ENCODE data around the gene RASGRF2.

Gene RASGRF2

DNA sequence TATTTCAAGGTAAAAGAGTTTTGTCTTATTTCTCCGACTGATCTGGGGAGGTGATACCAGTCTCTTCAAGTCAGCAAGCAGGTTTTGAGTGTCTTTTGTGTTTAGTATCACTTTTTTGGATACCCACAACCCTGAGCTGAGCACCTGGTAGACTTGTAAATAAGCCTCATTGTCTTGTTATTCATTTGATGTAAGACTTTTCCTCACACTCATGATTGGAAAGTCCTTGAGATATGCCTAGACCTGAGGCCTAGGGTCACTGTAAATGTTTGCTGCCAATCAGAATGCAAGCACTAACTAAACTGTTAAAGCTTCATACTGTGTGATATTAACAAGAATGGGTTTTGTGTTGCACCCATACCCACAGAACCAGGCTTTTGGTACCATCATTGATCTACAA is 172.2 kb downstream of the RASGRF2 start:
- in situ Hi-C loops (cut with MboI; ENCODE audit: low sequenced_read_pairs), result no loop called here

DNA sequence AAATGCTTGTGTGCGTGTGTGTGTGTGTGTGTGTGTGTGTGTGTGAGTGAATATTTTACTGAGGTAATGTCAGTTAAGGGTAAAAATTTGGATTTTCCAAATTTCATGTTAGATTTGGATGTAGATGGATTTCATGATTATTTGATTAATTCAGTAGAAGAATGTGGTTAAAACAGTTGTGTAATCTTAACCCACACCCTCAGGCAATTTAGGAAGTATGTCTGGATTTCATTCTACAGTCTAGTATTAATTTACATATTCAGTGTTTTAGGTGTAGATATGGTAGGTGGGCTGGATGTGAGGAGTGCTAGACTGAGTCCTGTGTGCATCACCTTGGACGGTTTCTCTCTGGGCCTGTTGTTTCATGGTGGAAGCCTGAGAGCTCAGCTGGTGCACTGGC is 173.9 kb downstream of the RASGRF2 start:
- in situ Hi-C loops (cut with MboI; ENCODE audit: low sequenced_read_pairs), result no loop called here

DNA sequence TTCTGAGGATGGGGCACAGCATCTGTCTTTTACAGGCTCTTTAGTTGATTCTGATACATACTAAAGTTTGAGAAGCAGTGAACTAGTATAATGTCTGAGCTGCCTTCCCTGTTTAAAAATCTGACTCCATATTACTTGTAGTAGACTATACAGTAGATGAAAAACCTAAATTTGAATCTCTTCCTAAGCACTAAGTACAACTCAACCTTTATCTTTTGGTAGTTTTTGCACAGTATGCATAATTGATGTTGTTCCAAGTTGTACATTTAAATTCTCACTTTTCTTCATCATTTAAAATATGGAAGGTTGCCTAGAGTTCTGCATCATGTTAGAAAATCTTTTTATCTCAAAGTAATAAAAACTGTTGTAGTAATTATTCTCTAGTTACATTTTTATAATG is 174.4 kb downstream of the RASGRF2 start:
- in situ Hi-C loops (cut with MboI; ENCODE audit: low sequenced_read_pairs), result no loop called here

DNA sequence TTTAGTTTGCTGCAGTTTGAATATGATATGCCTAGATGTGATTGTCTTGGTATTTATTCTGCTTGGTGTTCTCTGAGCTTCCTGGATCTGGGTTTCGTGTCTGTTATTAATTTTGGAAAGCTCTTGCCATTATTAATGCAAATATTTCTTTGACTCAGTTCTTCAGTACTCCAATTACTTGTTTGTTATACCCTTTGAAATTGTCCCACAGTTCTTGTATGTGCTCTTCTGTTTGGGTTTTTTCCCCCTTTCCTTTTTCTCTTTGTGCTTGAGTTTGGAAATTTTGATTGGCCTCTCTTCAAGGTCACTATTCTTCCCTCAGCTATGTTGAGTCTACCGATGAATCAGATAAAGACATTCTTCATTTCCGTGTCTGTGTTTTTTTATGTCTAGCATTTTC is 176.4 kb downstream of the RASGRF2 start:
- in situ Hi-C loops (cut with MboI; ENCODE audit: low sequenced_read_pairs), result no loop called here

DNA sequence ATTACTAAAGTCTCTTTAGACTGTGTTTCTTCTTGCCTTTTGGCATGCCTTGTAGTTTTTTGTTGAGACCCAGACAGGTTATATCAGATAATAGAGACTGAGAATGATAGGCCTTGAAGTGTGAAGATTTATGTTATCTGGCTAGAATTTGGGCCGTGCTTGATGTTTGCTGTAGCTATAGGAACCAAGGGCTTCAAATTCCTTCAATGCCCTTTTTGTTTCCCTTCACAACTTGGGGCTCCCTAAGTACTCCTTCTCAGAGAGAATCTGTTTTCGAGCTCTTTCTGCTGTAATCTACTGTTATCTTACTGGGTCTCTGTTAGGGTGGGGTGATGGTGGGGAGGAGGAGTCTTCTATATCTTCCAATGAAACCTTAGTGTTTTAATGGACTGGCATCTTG is 177.7 kb downstream of the RASGRF2 start:
- in situ Hi-C loops (cut with MboI; ENCODE audit: low sequenced_read_pairs), result no loop called here

DNA sequence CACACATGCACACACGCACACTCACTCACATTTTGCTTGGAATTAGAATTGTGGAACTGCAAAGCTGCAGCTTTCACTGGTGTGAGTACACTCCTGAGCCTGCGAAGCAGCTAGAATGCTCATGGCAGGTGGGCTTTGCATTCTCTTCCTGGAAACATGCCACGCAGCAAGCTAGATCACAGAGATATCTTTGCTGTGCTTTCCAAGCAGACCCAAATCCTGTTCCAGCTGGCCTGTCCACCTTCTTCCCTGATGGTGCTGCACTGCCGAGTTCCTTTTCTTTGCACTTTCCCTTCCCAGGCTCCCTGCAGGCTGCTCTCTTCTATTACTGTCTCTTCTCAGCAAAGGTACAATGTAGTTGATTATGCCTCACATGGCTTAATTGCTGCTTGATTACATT is 180.3 kb downstream of the RASGRF2 start:
- in situ Hi-C loops (cut with MboI; ENCODE audit: low sequenced_read_pairs), result no loop called here

DNA sequence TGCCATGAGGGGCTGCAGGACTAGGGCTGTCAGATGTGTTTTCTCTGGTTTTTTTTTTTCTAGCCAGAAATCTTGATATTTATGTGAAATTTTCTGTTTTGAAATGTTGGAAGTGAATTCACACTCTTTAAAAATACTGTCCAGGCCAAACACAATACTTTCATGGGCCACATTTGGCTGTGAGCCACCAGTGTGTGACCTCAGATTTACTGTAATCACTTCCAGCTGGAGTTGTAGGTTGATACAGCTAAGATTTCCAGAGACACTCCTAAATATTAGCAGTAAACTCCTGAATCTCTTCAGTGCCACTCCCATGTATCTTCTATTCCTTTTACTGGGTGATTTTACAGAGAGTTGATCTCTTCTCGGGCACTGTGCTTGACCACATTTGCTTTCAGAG is 180.8 kb downstream of the RASGRF2 start:
- in situ Hi-C loops (cut with MboI; ENCODE audit: low sequenced_read_pairs), result no loop called here

DNA sequence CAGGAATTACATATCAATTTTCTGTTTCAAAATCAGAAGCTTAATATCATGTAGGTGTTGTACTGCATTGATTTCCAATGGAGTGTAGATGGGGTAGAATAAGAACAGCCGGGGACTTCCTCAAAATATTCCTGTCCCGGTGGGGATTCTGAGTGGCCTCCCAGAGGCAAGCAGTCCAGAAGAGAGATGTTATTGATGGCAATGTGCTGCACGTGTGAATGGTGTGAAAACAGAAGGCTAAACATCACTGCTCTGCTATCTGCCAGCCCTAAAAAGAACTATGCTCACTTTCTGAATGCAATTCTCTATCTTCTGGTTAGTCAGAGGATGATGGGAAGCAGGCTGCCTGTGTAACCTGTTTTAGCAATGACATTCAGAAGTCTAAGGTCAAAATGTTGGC is 181.9 kb downstream of the RASGRF2 start:
- in situ Hi-C loops (cut with MboI; ENCODE audit: low sequenced_read_pairs), result no loop called here

DNA sequence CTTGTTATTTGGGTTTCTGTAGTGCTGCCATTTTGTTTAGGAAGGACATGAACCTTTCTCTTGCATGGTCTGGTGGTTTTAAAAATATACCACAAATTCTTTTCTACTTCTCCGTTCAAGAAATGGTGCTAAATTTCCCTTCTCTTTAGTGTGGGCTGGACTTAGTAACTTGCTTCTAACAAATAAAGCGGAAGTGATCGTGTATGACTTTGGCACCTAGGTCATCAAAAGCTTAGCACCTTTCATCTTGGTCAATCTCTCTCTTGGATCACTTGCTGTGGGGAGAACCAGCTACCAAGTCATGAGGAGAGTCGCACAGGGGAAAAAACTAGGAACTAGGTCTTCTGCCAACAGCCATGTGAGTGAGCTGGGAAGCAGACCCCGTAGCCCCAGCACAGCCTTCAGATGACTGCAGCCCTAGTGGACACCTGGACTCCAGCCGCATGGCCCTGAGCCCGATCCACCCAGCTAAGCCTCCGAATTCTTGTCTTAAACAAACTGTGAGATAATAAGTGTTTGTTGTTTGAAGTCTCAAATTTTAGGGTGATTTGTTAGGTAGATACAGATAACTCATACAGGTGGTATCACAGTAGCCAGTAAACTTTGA is 185.3 kb downstream of the RASGRF2 start:
- in situ Hi-C loops (cut with MboI; ENCODE audit: low sequenced_read_pairs), result no loop called here

DNA sequence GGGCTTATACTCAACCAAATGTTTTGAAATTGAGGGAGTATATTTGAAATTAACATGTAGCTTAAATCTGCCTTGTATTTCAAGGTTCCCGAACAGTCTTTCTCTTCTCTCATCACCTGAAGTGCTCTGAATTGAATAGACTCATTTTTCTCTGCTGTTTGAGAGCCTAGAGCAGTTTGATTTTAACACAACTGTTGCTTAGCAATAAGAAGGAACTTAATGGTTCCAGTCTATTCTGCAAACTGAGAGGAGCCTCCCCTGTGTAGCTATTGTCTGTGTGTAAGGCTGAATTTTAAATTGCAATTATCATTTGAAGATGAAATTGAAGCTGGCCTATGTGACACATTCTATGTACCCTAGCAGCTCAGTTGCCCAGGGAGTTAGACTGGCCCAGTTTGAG is 185.9 kb downstream of the RASGRF2 start:
- in situ Hi-C loops (cut with MboI; ENCODE audit: low sequenced_read_pairs), result no loop called here

DNA sequence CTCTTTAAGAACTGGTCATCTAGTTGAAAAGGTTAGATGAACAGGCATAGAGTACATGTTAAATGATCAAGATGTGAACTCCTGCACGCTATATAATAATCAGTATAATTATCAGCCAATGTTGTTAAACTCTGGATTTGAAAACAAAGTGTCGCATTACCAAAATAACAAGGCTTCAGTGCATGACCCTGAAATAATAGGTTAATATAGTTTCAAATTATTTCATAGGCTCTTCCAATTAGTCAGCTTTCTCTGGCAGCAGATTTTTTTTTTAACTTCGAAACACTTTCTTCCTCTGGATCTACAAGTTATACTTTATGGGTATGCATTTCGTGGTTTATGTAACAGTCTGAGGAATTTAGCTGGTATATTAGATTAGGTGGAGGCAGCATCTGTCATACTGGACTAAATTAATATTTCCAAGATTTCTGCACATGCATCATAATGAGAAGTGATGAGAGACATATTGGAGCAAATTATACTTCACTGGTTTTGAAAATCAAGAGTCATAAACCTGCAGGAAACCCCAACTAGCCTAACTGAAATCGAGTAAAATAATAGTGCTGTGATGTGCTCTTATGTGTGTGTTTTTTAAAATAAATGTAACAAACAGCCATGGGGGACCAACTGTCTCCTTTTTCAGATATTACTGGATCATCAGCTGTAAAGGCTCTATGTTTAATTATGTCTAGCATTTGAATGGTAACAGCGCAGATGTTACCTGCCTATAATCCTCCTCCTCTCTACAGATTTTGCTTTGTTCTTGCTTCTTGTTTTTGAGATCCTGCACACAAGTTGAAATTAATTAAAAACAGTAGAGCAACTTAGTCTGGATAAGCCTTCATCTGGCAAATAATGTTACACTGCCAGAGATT is 187.1 kb downstream of the RASGRF2 start:
- in situ Hi-C loops (cut with MboI; ENCODE audit: low sequenced_read_pairs), result no loop called here

DNA sequence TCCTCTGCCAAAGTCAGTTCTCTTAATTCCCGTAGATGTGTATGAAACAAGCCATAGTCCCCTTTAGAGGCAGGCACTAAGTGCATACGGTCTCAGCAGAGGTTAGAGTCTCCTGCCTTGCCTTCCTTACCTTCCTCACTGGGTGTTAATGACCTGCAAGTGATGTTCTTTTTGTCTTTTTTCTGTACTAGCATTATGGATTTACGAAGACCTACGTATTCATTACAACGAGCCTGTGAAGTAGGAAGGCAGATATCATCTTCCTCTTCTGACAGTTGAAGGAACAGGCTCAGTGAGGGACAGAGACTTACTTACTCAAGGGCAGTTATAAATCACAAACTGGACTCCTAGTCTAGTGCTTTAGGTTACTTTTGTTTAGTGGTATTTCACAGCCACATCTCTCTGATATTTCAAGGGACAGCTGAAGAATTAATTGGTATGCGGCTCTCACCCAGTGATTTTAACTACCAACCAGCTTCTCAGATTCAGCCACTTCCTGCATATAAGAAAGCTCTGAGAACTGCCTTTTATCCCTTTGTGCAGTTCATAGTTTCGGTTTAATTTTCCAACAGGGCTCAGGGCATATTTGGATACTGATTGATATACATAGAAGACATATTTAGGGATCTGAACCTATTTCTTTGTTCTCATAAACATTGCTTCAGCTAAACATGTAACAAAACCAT is 187.9 kb downstream of the RASGRF2 start:
- in situ Hi-C loops (cut with MboI; ENCODE audit: low sequenced_read_pairs), result no loop called here

DNA sequence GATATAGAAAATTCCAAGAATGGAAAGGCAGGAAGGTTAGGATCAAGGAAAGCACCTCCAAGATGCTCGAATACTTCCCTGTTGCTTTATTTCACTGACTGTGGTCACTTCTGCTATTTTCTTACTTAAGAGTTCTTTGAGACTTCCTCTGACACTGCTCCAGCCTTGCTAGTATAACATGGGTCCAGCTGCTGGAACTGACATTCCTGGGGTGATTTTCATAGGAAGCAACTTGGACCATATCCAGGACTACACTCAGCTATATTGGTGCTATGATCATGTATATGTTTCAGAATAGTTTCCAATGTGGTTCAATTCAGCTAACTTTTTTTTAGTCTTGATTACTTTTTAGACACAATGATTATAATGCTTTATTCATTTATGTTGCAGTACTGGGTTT is 191.4 kb downstream of the RASGRF2 start:
- in situ Hi-C loops (cut with MboI; ENCODE audit: low sequenced_read_pairs), result no loop called here

DNA sequence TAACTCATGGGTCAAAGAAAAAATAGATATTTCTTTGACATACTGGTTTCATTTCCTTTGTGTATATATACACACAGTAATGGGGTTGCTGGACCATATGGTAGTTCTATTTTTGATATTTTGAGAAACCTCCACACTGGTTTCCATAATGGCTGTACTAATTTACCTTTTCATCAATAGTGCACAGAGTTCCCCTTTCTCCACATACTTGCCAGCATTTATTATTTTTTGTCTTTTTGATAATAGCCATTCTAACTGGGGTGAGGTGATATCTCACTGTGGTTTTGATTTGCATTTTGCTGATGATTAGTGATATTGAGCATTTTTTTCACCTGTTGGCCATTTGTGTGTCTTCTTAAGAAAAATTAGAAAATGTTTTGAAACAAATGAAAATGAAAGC is 194.6 kb downstream of the RASGRF2 start:
- in situ Hi-C loops (cut with MboI; ENCODE audit: low sequenced_read_pairs), result no loop called here

DNA sequence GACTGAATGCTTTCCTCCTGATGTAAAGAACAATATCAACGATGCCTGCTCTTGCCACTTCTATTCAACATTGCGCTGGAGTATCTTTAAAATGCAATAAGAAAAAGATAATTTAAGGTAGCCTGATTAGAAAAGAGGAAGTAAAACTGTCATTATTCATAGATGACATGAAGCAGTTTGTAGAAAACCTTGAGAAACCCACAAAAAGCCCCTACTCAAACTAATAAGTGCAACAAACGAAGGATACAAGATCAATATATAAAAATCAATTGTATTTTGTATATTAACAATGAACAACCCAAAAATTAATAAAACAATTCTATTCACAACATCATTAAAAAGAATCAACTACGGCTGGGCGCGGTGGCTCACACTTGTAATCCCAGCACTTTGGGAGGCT is 196.6 kb downstream of the RASGRF2 start:
- in situ Hi-C loops (cut with MboI; ENCODE audit: low sequenced_read_pairs), result no loop called here

DNA sequence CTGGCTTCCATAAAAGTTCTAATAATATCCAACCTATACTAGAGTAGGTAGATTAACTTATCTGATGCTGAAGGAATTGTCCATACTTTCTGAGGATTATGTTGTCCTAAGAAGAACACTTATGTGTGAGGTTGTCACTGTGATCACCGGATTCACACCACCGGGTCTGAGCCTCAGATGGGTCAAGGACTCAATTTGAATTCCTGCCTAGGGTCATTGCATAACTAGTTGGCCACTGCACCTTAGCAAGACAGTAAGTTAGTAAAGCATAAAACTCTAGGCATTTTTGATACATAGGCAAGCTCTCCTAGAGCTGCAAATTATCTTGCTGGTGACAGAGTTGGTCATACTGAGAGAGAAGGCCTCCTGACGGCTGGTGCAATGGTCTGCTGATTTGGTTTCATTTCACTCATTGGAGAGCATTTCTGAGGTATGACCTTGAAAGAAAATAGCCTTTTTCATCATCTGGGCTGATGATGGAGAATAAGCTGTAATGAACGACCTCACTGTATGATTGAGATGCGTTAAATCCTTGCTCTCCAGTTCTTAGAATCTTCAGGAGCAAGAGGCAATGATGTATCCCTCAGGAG is 200.9 kb downstream of the RASGRF2 start:
- in situ Hi-C loops (cut with MboI; ENCODE audit: low sequenced_read_pairs), result no loop called here

DNA sequence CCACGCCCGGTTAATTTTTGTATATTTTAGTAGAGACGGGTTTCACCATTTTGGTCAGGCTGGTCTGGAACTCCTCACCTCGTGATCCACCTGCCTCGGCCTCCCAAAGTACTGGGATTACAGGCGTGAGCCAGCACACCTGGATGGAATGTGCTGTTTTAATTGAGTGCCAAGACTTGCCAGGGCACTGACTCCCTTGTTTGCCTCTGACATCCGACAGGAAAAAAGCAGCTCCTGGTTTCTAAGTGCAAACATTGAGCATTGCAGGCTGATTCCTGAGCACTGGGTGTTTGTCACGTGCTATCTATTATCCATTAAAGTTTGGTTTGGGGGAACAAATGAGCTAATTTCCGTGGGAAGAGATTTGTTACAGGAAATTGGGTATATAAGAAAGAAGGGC is 202.3 kb downstream of the RASGRF2 start:
- in situ Hi-C loops (cut with MboI; ENCODE audit: low sequenced_read_pairs), result no loop called here

DNA sequence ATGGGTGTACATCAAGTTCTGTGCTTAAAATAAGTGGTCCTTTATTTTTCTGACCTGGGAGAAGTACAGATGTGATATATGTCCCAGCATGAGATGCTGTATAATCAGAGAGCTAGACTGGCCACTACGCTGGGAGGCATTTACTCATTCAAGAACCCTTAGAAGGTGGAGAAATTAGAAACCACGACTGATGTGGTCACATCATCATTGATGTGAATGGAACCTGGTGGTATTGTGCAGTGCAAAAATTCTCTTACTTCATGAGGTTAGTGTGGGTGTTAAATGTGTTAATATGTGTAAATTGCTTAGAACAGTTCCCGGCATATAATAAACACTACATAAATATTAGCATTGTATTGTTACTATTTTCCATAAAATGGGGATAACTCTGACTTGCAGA is 203.5 kb downstream of the RASGRF2 start:
- in situ Hi-C loops (cut with MboI; ENCODE audit: low sequenced_read_pairs), result no loop called here

DNA sequence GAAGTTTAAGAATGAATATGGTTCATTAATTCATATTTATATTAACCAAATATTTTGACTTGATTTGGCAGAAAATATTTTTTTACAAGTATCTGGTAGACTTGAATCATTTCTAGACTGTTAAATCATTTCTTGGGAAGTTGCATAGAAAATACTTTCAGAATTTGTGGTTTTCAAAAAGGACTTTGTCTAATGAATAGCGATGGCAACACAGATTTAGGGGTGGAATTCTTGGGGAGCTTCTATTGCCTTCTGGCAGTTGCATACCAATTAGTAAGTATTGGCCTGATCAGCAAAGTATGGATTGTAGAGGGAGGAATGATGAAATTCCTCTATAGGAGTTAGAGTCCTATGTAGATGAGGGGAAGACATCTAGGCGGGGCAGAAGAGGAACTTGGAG is 204.3 kb downstream of the RASGRF2 start:
- in situ Hi-C loops (cut with MboI; ENCODE audit: low sequenced_read_pairs), result no loop called here

DNA sequence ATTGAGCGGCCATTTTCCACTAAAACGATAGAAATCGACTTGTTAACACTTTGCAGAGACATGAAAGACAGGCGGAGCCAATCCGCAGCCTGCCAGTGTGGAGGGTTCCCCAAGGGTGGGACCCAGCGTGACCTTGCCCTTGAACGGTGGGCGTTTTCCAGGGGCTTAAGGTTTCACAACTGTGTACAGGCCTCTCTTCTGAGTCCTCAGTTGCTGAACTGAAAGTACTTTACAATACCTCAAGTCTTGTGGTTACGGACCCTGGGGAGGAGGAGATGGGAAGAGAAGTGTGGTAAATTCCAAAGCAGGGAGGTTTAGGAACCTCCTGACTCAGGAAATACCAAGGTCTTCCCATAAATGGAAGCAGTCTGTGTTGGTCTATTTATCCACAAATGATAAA is 204.8 kb downstream of the RASGRF2 start:
- in situ Hi-C loops (cut with MboI; ENCODE audit: low sequenced_read_pairs), result no loop called here

DNA sequence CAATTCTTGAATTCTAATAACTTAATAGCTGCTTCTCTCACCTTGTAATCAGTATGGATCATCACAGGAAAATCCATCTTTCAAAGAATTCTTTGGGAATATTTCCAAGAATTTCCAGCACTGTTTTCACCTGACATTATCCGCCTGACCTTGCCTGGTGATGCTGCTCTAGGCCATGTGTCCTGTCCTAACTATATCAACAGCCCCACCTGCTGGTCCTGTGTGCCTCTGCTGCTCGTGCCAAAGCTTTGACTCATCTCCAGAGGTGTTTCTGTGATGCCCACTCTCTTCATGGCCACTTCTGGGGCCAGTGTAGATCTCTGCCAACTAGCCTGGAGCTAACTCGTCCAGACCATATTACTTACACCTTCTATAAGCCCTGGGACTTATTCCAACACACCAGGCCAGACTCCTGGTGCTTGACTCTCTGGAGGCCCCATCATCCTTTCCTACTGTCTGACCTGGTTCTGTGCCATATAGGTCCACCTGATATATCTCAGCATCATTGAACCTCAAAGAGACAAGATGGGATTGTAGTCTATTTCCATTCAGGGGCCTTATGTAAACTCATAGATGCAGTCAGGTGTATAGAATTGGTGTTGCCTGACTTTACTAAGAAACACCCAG is 205.4 kb downstream of the RASGRF2 start:
- in situ Hi-C loops (cut with MboI; ENCODE audit: low sequenced_read_pairs), result no loop called here

All from HL-60/S4 (cell line).